Tibial nerve (tissue), 4 donors: ENCODE data around the gene MYCBPAP. TPM values are rescaled to one million over a fixed set of nuclear protein-coding genes. Genes with fewer than 3 reads are reported as not detected.

ENCODE experiments used
- DNase-seq, 2 donors: peaks; one replicate each; pipeline ENCODE4 v3.0.0-alpha.2; 2019; ENCODE audit warnings: low spot score in 2 of 2
- H3K27ac ChIP-seq, 4 donors: fragments of 200-600 bp; sonication (generic) in 3 of 4; one replicate each; pipeline ENCODE4 v1.5.1; 2017 to 2019; ENCODE audit warnings: mild to moderate bottlenecking in 1 of 4
- H3K27me3 ChIP-seq, 2 donors: fragments of 200-600 bp; sonication (generic) in 1 of 2; one replicate each; pipeline versions ENCODE4 v1.5.1 to v1.6.0; 2017 to 2019
- H3K36me3 ChIP-seq, 3 donors: fragments of 200-600 bp; sonication (generic); one replicate each; pipeline ENCODE4 v1.5.1; 2018 to 2019
- H3K4me1 ChIP-seq, 4 donors: fragments of 200-600 bp; sonication (generic) in 3 of 4; one replicate each; pipeline ENCODE4 v1.5.1; 2017 to 2019
- H3K4me3 ChIP-seq, 4 donors: fragments of 200-600 bp; sonication (generic) in 3 of 4; one replicate each; pipeline ENCODE4 v1.5.1; 2017 to 2019; ENCODE audit warnings: mild to moderate bottlenecking in 1 of 4, moderate library complexity in 1 of 4
- H3K9me3 ChIP-seq, 4 donors: fragments of 200-600 bp; sonication (generic) in 3 of 4; one replicate each; pipeline ENCODE4 v1.5.1; 2017 to 2019
- EP300 ChIP-seq, 2 donors: sonication (generic); formaldehyde crosslinking; IDR thresholded peaks; one replicate each; pipeline ENCODE4 v1.6.1; 2017; ENCODE audit warnings: antibody characterized with exemption in 2 of 2, mild to moderate bottlenecking in 1 of 2
- POLR2A ChIP-seq, 2 donors: fragments of 450-650 bp; IDR thresholded peaks; one replicate each; pipeline ENCODE4 v1.6.1; 2017; ENCODE audit warnings: antibody characterized with exemption in 2 of 2, mild to moderate bottlenecking in 2 of 2, moderate library complexity in 2 of 2
- WGBS, 2 donors: methylation state at CpG; one replicate each; pipeline ENCODE4 v1.1.5; 2018; 5-methylcytosine and 5-hydroxymethylcytosine counted together
- total RNA-seq, 4 donors: library from RNA; depleted of rRNA; stranded (reverse); fragments of >200 nt; gene quantifications; one replicate each; pipeline ENCODE4 v1.1.0, GENCODE V29; 2016
- TF ChIP-seq, protein P1 (sequence below), 5 experiments: fragments of 200-600 bp in 3 of 5; fragments of 450-650 bp in 2 of 5; sonication (generic) in 3 of 5; IDR thresholded peaks; one replicate each; pipeline ENCODE4 v1.5.1; 2016 to 2019; ENCODE audit warnings: antibody characterized with exemption in 5 of 5, mild to moderate bottlenecking in 3 of 5, moderate library complexity in 2 of 5

The MYCBPAP gene
- total RNA-seq, 4 donors from 2014 or later, result 1.2 to 6.8 (median 4.0) TPM

- H3K4me1 ChIP-seq, result peaks cover 0 to 3% (median under 1%) of the 10 kb centered on the region in 4 donors
- H3K4me3 ChIP-seq, result no peak overlapping the region
- TF ChIP-seq, protein P1, sequence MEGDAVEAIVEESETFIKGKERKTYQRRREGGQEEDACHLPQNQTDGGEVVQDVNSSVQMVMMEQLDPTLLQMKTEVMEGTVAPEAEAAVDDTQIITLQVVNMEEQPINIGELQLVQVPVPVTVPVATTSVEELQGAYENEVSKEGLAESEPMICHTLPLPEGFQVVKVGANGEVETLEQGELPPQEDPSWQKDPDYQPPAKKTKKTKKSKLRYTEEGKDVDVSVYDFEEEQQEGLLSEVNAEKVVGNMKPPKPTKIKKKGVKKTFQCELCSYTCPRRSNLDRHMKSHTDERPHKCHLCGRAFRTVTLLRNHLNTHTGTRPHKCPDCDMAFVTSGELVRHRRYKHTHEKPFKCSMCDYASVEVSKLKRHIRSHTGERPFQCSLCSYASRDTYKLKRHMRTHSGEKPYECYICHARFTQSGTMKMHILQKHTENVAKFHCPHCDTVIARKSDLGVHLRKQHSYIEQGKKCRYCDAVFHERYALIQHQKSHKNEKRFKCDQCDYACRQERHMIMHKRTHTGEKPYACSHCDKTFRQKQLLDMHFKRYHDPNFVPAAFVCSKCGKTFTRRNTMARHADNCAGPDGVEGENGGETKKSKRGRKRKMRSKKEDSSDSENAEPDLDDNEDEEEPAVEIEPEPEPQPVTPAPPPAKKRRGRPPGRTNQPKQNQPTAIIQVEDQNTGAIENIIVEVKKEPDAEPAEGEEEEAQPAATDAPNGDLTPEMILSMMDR (IDR thresholded peaks at IDR 0.05), result no peak
- TF ChIP-seq POLR2A (IDR thresholded peaks at IDR 0.05) (no peak), EP300 (IDR thresholded peaks at IDR 0.05) (no peak)
- no peak for DNase-seq
- WGBS, 2 donors, result 74 to 80% methylated on average over 6 to 7 of the region's 7 CpGs
- H3K27me3 ChIP-seq, result peaks cover 0 to 19% of the 10 kb centered on the region in 2 donors
- H3K9me3 ChIP-seq, result no peaks in the 10 kb centered on the region
- H3K36me3 ChIP-seq, result no peaks in the 10 kb centered on the region
- H3K27ac ChIP-seq, result no peak overlapping the region
These were observed 62.3 kb downstream of the MYCBPAP start for GRCh38 chr17:50570528-50570927.

- WGBS, 2 donors, result 82 to 85% methylated on average over 18 to 19 of the region's 19 CpGs
- TF ChIP-seq, protein P1 (IDR thresholded peaks at IDR 0.05), result no peak
- TF ChIP-seq POLR2A (IDR thresholded peaks at IDR 0.05) (no peak), EP300 (IDR thresholded peaks at IDR 0.05) (no peak)
- no peak overlapping the region for H3K27ac ChIP-seq
These were observed 63.4 kb downstream of the MYCBPAP start for GRCh38 chr17:50571681-50572080.

GRCh38 chr17:50572541-50572940 lies 64.3 kb downstream of the MYCBPAP start:
- TF ChIP-seq, protein P1 (IDR thresholded peaks at IDR 0.05), result no peak
- no peak for TF ChIP-seq POLR2A (IDR thresholded peaks at IDR 0.05)
- TF ChIP-seq EP300 (IDR thresholded peaks at IDR 0.05), result no peak
- no peak overlapping the region for H3K27ac ChIP-seq
- H3K36me3 ChIP-seq, result no peaks in the 10 kb centered on the region
- H3K4me1 ChIP-seq, result no peaks in the 10 kb centered on the region
- H3K4me3 ChIP-seq, result no peak overlapping the region
- no peaks in the 10 kb centered on the region for H3K9me3 ChIP-seq
- peaks cover 0 to 5% of the 10 kb centered on the region in 2 donors for H3K27me3 ChIP-seq
- WGBS, 2 donors, result 94 to 96% methylated on average over 17 to 20 of the region's 20 CpGs
- no peak for DNase-seq

More at GRCh38 chr17:50571681-50572080, 63.4 kb downstream of the MYCBPAP start:
- Histone ChIP-seq H3K9me3 (no peaks in the 10 kb centered on the region), H3K27me3 (peaks cover 0 to 8% of the 10 kb centered on the region in 2 donors), H3K4me1 (no peaks in the 10 kb centered on the region), H3K4me3 (no peak overlapping the region), H3K36me3 (no peaks in the 10 kb centered on the region)
- no peak for DNase-seq

DNA sequence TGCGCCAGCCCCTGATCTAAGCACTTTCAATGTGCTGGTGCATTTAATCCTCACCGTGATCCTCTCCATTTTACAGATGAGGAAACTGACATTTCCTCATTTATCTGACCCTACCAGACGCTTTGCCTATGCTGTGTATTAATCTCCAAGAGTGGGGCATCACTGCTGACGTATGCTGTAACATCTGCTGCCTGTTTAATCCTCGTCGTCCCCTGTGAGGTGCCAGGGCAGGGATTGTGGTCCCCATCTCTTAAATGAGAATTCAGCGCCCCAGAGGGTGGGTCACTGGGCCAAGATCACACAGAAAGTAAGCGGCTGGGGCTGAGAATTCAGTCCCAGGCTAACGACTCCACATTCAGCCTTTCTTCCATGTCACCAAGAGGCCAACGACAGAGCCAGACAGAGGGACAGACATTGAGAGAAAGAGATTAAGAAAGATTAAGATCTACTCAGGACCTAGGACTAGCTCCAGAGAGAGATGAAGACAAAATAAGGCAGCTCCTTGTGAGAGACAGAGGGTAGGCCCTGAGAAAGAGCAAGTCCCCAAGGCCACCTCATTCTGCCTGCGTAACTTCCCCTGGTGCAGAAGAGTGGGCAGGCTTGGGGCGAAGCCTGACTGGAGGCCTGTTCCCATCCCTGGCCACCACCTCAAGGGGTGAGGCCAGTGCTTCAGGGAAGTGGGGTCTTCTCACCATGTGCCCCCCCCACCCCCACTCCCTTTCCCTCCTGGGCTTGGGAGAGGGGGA lies 65.8 kb downstream of the MYCBPAP start:
- no peak for DNase-seq
- Histone ChIP-seq H3K4me3 (no peak overlapping the region), H3K36me3 (no peaks in the 10 kb centered on the region), H3K9me3 (no peaks in the 10 kb centered on the region), H3K4me1 (no peaks in the 10 kb centered on the region), H3K27me3 (peaks cover 0 to 5% of the 10 kb centered on the region in 2 donors), H3K27ac (no peak overlapping the region)
- TF ChIP-seq, protein P1 (IDR thresholded peaks at IDR 0.05), result no peak
- TF ChIP-seq POLR2A (IDR thresholded peaks at IDR 0.05), result no peak
- no peak for TF ChIP-seq EP300 (IDR thresholded peaks at IDR 0.05)
- 88 to 89% methylated on average over 12 of the region's 12 CpGs for WGBS, 2 donors

DNA sequence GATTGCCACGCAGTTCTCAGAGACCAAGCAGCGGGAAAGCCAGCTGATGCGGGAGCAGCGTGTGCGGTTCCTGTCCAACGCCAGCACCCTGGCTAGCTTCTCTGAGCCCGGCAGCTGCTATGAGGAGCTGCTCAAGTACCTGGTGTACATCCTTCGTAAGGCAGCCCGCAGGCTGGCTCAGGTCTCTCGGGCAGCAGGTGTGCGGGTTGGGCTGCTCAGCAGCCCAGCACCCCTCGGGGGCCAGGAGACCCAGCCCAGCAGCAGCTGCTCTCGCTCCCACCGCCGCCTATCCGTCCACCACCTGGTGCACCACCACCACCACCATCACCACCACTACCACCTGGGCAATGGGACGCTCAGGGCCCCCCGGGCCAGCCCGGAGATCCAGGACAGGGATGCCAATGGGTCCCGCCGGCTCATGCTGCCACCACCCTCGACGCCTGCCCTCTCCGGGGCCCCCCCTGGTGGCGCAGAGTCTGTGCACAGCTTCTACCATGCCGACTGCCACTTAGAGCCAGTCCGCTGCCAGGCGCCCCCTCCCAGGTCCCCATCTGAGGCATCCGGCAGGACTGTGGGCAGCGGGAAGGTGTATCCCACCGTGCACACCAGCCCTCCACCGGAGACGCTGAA lies 67.5 kb downstream of the MYCBPAP start:
- H3K4me3 ChIP-seq, result no peak overlapping the region
- no peak for DNase-seq
- 90 to 92% methylated on average over 19 to 21 of the region's 33 CpGs for WGBS, 2 donors
- no peaks in the 10 kb centered on the region for H3K36me3 ChIP-seq
- no peaks in the 10 kb centered on the region for H3K4me1 ChIP-seq
- no peak for TF ChIP-seq EP300 (IDR thresholded peaks at IDR 0.05)
- TF ChIP-seq, protein P1 (IDR thresholded peaks at IDR 0.05), result no peak
- no peak for TF ChIP-seq POLR2A (IDR thresholded peaks at IDR 0.05)
- no peaks in the 10 kb centered on the region for H3K9me3 ChIP-seq
- no peak overlapping the region for H3K27ac ChIP-seq
- peaks cover 0 to 13% of the 10 kb centered on the region in 2 donors for H3K27me3 ChIP-seq
